ENCODE data around the gene GPRIN3. TPM values are rescaled to one million over a fixed set of nuclear protein-coding genes. Genes with fewer than 3 reads are reported as not detected.

The GPRIN3 gene
- total and polyA plus RNA-seq, 10 of the 15 experiments (the other 5 are each of a cell fraction or from before 2014, with no cell fraction given): under 0.01 to 0.05 (median 0.01) TPM; not detected in 6

GRCh38 chr4:89263265-89263664, 44.3 kb downstream of the GPRIN3 start (continued):
- no peak for TF ChIP-seq CUX1 (IDR thresholded peaks at IDR 0.05; ENCODE audit: insufficient replicate concordance, low read depth, low read length)

GRCh38 chr4:89259301-89260028, 48.1 kb downstream of the GPRIN3 start:
- SMC1A ChIA-PET (ENCODE audit: uncharacterized antibody, unreplicated experiment): interaction anchor here (0.9 to 2.0 kb wide), 5 partner anchors 12 to 63 kb away, joined by 3 to 6 read pairs (median 3); no protein-coding TSS in a partner anchor

More at GRCh38 chr4:89259301-89260028, 48.1 kb downstream of the GPRIN3 start:
- no peak for ATAC-seq
- Histone ChIP-seq H3K79me2 (ENCODE audit: control insufficient read depth, insufficient read depth, low read length) (no peaks in the 10 kb centered on the region), H3K27ac (ENCODE audit: control insufficient read depth, insufficient read depth) (no peak overlapping the region), H3K4me1 (ENCODE audit: control insufficient read depth, insufficient read depth, low read length) (no peaks in the 10 kb centered on the region), H4K20me1 (ENCODE audit: control insufficient read depth, insufficient read depth) (no peaks in the 10 kb centered on the region), H3K36me3 (ENCODE audit: control insufficient read depth in 2 of 2, insufficient read depth in 2 of 2, low read length in 1 of 2) (no peaks in the 10 kb centered on the region), H3K4me3 (no peak overlapping the region), H3K27me3 (replicated peaks in 1 of 2; ENCODE audit: control insufficient read depth in 2 of 2, insufficient read depth in 2 of 2, low read length in 1 of 2) (no peaks in the 10 kb centered on the region; a peak in 2 of 4 replicates), H3K9ac (ENCODE audit: control insufficient read depth, insufficient read depth, low read length) (no peak overlapping the region), H3K4me2 (ENCODE audit: control insufficient read depth, insufficient read depth) (no peak overlapping the region), H2AFZ (ENCODE audit: control insufficient read depth, low read depth, low read length) (no peak overlapping the region), H3K9me3 (replicated peaks; ENCODE audit: control insufficient read depth, insufficient read depth, low read length) (no peaks in the 10 kb centered on the region)
- ChIA-PET CTCF (interaction anchor here (0.9 to 2.3 kb wide), 5 partner anchors 12 to 176 kb away, joined by 3 to 7 read pairs (median 3); no protein-coding TSS in a partner anchor), POLR2A (interaction anchor here (0.8 kb wide), 1 partner anchor 11 kb away, joined by 3 read pairs; no protein-coding TSS in a partner anchor), RAD21 (ENCODE audit: unreplicated experiment) (interaction anchor here (1.0 to 1.2 kb wide), 2 partner anchors 39 to 42 kb away, joined by 3 read pairs; no protein-coding TSS in a partner anchor)
- FAIRE-seq: no peak
- WGBS (ENCODE audit: insufficient coverage, insufficient replicate concordance, low lambda C conversion rate, missing lambda C conversion rate): 29% methylated on average over 4 of the region's 4 CpGs
- in situ Hi-C loops (cut with MboI): loop anchor here (10.0 kb wide), 1 partner anchor 175 kb away; no protein-coding TSS in a partner anchor
- DNase-seq (ENCODE audit: low read depth, low spot score): no peak
- TF ChIP-seq E2F8 (IDR thresholded peaks at IDR 0.05; ENCODE audit: low read depth, partially characterized antibody) (no peak), RAD51 (IDR thresholded peaks at IDR 0.05) (no peak), RELA (IDR thresholded peaks at IDR 0.05; ENCODE audit: borderline replicate concordance, partially characterized antibody) (no peak)
- intact Hi-C loops (cut with micrococcal nuclease; ENCODE audit: unreplicated experiment): loop anchor here (5.0 kb wide), 1 partner anchor 648 kb away; no protein-coding TSS in a partner anchor
- BruUV-seq (replicated peaks): no TSS peak
